ENCODE measurements around the gene MAF. TPM values are rescaled to one million over a fixed set of nuclear protein-coding genes. Genes with fewer than 3 reads are reported as not detected.

MAF gene
- total RNA-seq, 5 donors from 2014 or later (not counting 1 experiment from before 2014, with no cell fraction given), result 31.0 to 80.6 (median 51.3) TPM

DNA sequence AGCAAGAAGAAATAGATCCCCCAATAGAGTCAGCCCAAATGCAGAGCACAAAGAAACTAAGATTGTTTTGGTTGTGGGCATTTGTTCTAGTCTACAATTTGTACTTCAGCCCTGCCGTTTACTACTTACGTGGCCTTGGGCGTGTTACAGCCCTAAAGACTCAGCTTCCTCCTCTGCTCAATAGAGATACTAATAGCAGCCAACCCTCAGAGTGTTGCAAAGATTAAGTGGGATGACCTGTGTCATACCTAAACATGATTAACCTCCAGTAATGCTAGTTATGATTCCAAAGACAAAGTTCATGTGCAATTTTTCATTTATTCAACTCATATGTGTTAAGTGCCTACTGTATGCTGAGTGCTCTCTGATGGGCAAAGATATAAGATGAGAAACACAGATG lies 43.1 kb downstream of the MAF start:
- no peaks in the 10 kb centered on the region for H3K36me3 Mint-ChIP-seq
- Histone ChIP-seq H3K9me3 (no peaks in the 10 kb centered on the region), H3K27me3 (replicated peaks in 1 of 2; ENCODE audit: control insufficient read depth in 2 of 2, extremely low read depth in 1 of 2, insufficient read depth in 2 of 2, low read length in 1 of 2) (no peaks in the 10 kb centered on the region), H3K36me3 (ENCODE audit: control insufficient read depth in 2 of 2, extremely low read depth in 1 of 2, insufficient read depth in 1 of 2, low read length in 1 of 2) (no peaks in the 10 kb centered on the region), H3K4me1 (ENCODE audit: control insufficient read depth in 1 of 2, extremely low read depth in 1 of 2, insufficient read depth in 2 of 2, low read length in 2 of 2) (no peaks in the 10 kb centered on the region), H3K4me3 (ENCODE audit: control insufficient read depth in 1 of 2, extremely low read depth in 1 of 2, low read length in 1 of 2) (no peak overlapping the region), H3K27ac (ENCODE audit: low read length) (no peak overlapping the region)
- H3K27me3 Mint-ChIP-seq, result peaks cover 0 to 15% of the 10 kb centered on the region in 2 donors
- H3K27ac Mint-ChIP-seq, result no peak overlapping the region
- no peak for ATAC-seq (replicated peaks in 1 of 4)
- peaks cover 0 to 13% (median 7%) of the 10 kb centered on the region in 3 donors for H3K9me3 Mint-ChIP-seq
- no CpG with 5 or more reads among the region's 3 CpGs for WGBS (ENCODE audit: insufficient coverage)
- POLR2A ChIA-PET, result interaction anchor here in 1 of 2 donors (0.6 kb wide), 1 partner anchor 846 kb away, joined by 3 read pairs; no protein-coding TSS in a partner anchor
- DNase-seq, result no peak
- H3K4me1 Mint-ChIP-seq, result no peaks in the 10 kb centered on the region
- CTCF ChIA-PET, result interaction anchor here in 1 of 2 donors (0.6 kb wide), 1 partner anchor 340 kb away, joined by 4 read pairs; no protein-coding TSS in a partner anchor
- H3K4me3 Mint-ChIP-seq, result no peak overlapping the region

- H3K9me3 Mint-ChIP-seq, result peaks cover 0 to 13% (median 7%) of the 10 kb centered on the region in 3 donors
- no peaks in the 10 kb centered on the region for H3K36me3 ChIP-seq (ENCODE audit: control insufficient read depth in 2 of 2, extremely low read depth in 1 of 2, insufficient read depth in 1 of 2, low read length in 1 of 2)
- no peaks in the 10 kb centered on the region for H3K9me3 ChIP-seq
- H3K4me1 ChIP-seq (ENCODE audit: control insufficient read depth in 1 of 2, extremely low read depth in 1 of 2, insufficient read depth in 2 of 2, low read length in 2 of 2), result no peaks in the 10 kb centered on the region
- H3K27ac Mint-ChIP-seq, result no peak overlapping the region
- H3K27me3 ChIP-seq (replicated peaks in 1 of 2; ENCODE audit: control insufficient read depth in 2 of 2, extremely low read depth in 1 of 2, insufficient read depth in 2 of 2, low read length in 1 of 2), result no peaks in the 10 kb centered on the region
- DNase-seq (no peak), ATAC-seq (replicated peaks in 1 of 4) (no peak)
- no peak overlapping the region for H3K4me3 ChIP-seq (ENCODE audit: control insufficient read depth in 1 of 2, extremely low read depth in 1 of 2, low read length in 1 of 2)
- no peaks in the 10 kb centered on the region for H3K4me1 Mint-ChIP-seq
- H3K4me3 Mint-ChIP-seq, result no peak overlapping the region
- POLR2A ChIA-PET, result interaction anchor here in 1 of 2 donors (0.5 kb wide), 1 partner anchor 292 kb away, joined by 3 read pairs; no protein-coding TSS in a partner anchor
- H3K27ac ChIP-seq (ENCODE audit: low read length), result no peak overlapping the region
- H3K36me3 Mint-ChIP-seq, result no peaks in the 10 kb centered on the region
- CTCF ChIA-PET, result no interaction called here
- peaks cover 4 to 11% of the 10 kb centered on the region in 2 donors for H3K27me3 Mint-ChIP-seq
Measured at GRCh38 chr16:79554912-79555311, 45.6 kb downstream of the MAF start.

DNA sequence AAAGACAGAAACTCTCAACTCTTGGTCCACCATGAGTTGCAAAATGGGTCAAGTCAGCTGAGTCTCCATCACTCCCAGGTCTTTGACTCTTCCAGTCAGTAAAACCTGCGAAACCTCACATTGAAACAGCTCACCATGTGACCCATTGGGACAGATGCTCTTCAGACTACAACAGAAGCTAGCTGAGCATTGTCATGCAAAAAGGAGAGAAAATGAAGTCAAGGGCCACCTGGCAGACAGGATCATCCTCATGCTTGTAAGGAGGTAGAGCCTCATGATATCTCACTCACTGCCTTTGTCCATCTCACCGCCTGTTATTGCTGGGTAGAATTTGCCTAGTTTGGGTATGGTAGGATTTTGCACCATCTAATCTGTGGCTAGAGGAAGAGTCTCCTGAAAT lies 50.2 kb downstream of the MAF start:
- Histone ChIP-seq H3K27me3 (replicated peaks in 1 of 2; ENCODE audit: control insufficient read depth in 2 of 2, extremely low read depth in 1 of 2, insufficient read depth in 2 of 2, low read length in 1 of 2) (no peaks in the 10 kb centered on the region), H3K4me3 (ENCODE audit: control insufficient read depth in 1 of 2, extremely low read depth in 1 of 2, low read length in 1 of 2) (no peak overlapping the region), H3K36me3 (ENCODE audit: control insufficient read depth in 2 of 2, extremely low read depth in 1 of 2, insufficient read depth in 1 of 2, low read length in 1 of 2) (no peaks in the 10 kb centered on the region), H3K4me1 (ENCODE audit: control insufficient read depth in 1 of 2, extremely low read depth in 1 of 2, insufficient read depth in 2 of 2, low read length in 2 of 2) (no peaks in the 10 kb centered on the region), H3K27ac (ENCODE audit: low read length) (no peak overlapping the region), H3K9me3 (no peaks in the 10 kb centered on the region)
- WGBS (ENCODE audit: insufficient coverage), result no CpG with 5 or more reads among the region's 2 CpGs
- DNase-seq, result no peak
- Mint-ChIP-seq H3K27ac (no peak overlapping the region), H3K9me3 (no peaks in the 10 kb centered on the region), H3K27me3 (peaks cover 4 to 14% of the 10 kb centered on the region in 2 donors), H3K36me3 (no peaks in the 10 kb centered on the region), H3K4me3 (no peak overlapping the region), H3K4me1 (no peaks in the 10 kb centered on the region)
- ChIA-PET CTCF (no interaction called here), POLR2A (no interaction called here)
- ATAC-seq (replicated peaks in 1 of 4), result no peak

GRCh38 chr16:79547085-79547484 lies 53.5 kb downstream of the MAF start:
- H3K27ac Mint-ChIP-seq, result no peak overlapping the region
- peaks cover 4 to 5% of the 10 kb centered on the region in 2 donors for H3K27me3 Mint-ChIP-seq
- POLR2A ChIA-PET, result no interaction called here
- H3K36me3 ChIP-seq (ENCODE audit: control insufficient read depth in 2 of 2, extremely low read depth in 1 of 2, insufficient read depth in 1 of 2, low read length in 1 of 2), result no peaks in the 10 kb centered on the region
- H3K9me3 Mint-ChIP-seq, result no peaks in the 10 kb centered on the region
- no peaks in the 10 kb centered on the region for H3K9me3 ChIP-seq
- WGBS (ENCODE audit: insufficient coverage), result 93% methylated on average over 5 of the region's 6 CpGs
- no peak overlapping the region for H3K4me3 ChIP-seq (ENCODE audit: control insufficient read depth in 1 of 2, extremely low read depth in 1 of 2, low read length in 1 of 2)
- no peaks in the 10 kb centered on the region for H3K36me3 Mint-ChIP-seq
- no peaks in the 10 kb centered on the region for H3K4me1 Mint-ChIP-seq
- no peaks in the 10 kb centered on the region for H3K4me1 ChIP-seq (ENCODE audit: control insufficient read depth in 1 of 2, extremely low read depth in 1 of 2, insufficient read depth in 2 of 2, low read length in 2 of 2)
- CTCF ChIA-PET, result no interaction called here
- DNase-seq, result no peak
- H3K27ac ChIP-seq (ENCODE audit: low read length), result no peak overlapping the region
- peaks cover 0 to 4% of the 10 kb centered on the region in 2 experiments for H3K27me3 ChIP-seq (replicated peaks in 1 of 2; ENCODE audit: control insufficient read depth in 2 of 2, extremely low read depth in 1 of 2, insufficient read depth in 2 of 2, low read length in 1 of 2)
- no peak overlapping the region for H3K4me3 Mint-ChIP-seq
- no peak for ATAC-seq (replicated peaks in 1 of 4)

Data from T-cell (primary cell).